HUES48 (cell line): ENCODE results near the gene CIDEC.
"Not testable (repeated sequence)": the region's sequence is repeated elsewhere in the genome, so short reads cannot be mapped to it uniquely, and the experiment has no call there.

Experiments used
- H3K27ac ChIP-seq: one replicate; pipeline ENCODE4 v1.7.0; 2013; ENCODE audit warnings: low read depth, low read length, inconsistent platforms
- H3K27me3 ChIP-seq: 2 replicates; pipeline ENCODE4 v1.6.1; 2013; ENCODE audit warnings: mild to moderate bottlenecking, low read length; ENCODE audit not compliant: control insufficient read depth, insufficient read depth
- H3K36me3 ChIP-seq: 2 replicates; pipeline ENCODE4 v1.6.1; 2013; ENCODE audit warnings: low read length; ENCODE audit not compliant: control insufficient read depth, insufficient read depth
- H3K4me1 ChIP-seq: 2 replicates; pipeline ENCODE4 v1.6.1; 2013; ENCODE audit warnings: mild to moderate bottlenecking, low read length; ENCODE audit not compliant: control insufficient read depth, insufficient read depth
- H3K4me3 ChIP-seq: 2 replicates; pipeline ENCODE4 v1.5.1; 2013; ENCODE audit warnings: mild to moderate bottlenecking, low read depth, low read length
- H3K9ac ChIP-seq: 2 replicates; pipeline ENCODE4 v1.6.1; 2013; ENCODE audit warnings: mild to moderate bottlenecking, low read depth, low read length, moderate library complexity
- H3K9me3 ChIP-seq: 2 replicates; pipeline ENCODE4 v1.6.1; 2013; ENCODE audit warnings: low read length; ENCODE audit not compliant: control insufficient read depth, insufficient read depth

The CIDEC gene

DNA sequence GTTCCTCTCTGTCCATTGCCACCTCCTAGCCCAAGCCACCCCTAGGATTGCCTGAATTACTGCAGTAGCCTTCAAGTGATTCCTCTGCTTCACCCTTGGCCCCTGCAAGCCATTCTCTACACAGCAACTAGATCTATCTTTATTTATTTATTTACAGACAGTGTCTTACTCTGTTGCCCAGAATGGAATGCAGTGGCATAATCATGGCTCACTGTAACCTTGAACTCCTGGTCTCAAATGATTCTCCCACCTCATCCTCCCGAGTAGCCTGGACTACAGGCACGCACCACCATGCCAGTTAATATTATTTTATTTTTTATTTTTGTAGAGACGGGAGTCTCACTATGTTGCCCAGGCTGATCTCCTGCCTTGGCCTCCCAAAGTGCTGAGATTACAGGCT, 8.5 kb upstream of the CIDEC start:
- Histone ChIP-seq H3K27me3 (no peaks in the 10 kb centered on the region; the same call in 1 of the 2 replicates), H3K4me1 (no peaks in the 10 kb centered on the region), H3K9ac (no peak overlapping the region), H3K9me3 (no peaks in the 10 kb centered on the region), H3K36me3 (peaks cover 14% of the 10 kb centered on the region), H3K27ac (no peak overlapping the region), H3K4me3 (no peak overlapping the region)

GRCh38 chr3:9887480-9887879, 7.4 kb upstream of the CIDEC start:
- Histone ChIP-seq H3K9me3 (no peaks in the 10 kb centered on the region), H3K4me3 (no peak overlapping the region), H3K4me1 (no peaks in the 10 kb centered on the region), H3K9ac (no peak overlapping the region), H3K27ac (no peak overlapping the region), H3K27me3 (no peaks in the 10 kb centered on the region; the same call in 1 of the 2 replicates), H3K36me3 (peaks cover 3% of the 10 kb centered on the region)

- Histone ChIP-seq H3K27me3 (no peaks in the 10 kb centered on the region; the same call in 1 of the 2 replicates), H3K9me3 (no peaks in the 10 kb centered on the region), H3K27ac (no peak overlapping the region), H3K36me3 (no peaks in the 10 kb centered on the region), H3K4me3 (no peak overlapping the region), H3K4me1 (no peaks in the 10 kb centered on the region), H3K9ac (no peak overlapping the region)
These were observed 6.3 kb upstream of the CIDEC start for GRCh38 chr3:9886328-9886727.

DNA sequence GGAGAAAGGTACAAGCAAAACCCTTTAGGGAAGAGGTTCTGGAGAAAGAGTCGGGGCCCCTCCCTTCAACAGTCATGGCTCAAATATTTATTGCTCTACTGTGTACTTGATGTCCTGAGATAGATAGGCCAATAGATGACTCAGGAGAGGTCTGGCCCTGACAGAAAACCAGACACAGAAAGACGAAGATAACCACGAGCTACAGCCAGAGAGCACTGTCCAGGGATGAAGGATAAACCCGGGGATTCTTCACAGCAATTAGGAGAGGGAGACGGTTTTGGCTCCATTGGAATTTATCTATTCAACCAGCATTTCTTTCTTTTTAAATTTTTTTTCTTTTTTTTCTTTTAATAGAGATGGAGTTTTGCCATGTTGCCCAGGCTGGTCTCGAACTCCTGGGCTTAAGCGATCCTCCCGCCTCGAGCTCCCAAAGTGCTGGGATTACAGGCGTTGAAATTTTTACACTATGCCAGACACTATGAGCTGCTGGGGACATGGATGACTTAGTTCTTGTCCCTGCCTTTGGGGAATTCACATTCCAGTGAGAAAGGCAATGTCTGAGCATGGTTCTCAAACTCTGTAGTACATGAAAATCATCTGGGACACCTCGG, 4.6 kb upstream of the CIDEC start:
- Histone ChIP-seq H3K36me3 (no peaks in the 10 kb centered on the region), H3K4me1 (no peaks in the 10 kb centered on the region), H3K4me3 (no peak overlapping the region), H3K27ac (no peak overlapping the region), H3K27me3 (no peaks in the 10 kb centered on the region; the same call in 1 of the 2 replicates), H3K9ac (no peak overlapping the region), H3K9me3 (no peaks in the 10 kb centered on the region)

DNA sequence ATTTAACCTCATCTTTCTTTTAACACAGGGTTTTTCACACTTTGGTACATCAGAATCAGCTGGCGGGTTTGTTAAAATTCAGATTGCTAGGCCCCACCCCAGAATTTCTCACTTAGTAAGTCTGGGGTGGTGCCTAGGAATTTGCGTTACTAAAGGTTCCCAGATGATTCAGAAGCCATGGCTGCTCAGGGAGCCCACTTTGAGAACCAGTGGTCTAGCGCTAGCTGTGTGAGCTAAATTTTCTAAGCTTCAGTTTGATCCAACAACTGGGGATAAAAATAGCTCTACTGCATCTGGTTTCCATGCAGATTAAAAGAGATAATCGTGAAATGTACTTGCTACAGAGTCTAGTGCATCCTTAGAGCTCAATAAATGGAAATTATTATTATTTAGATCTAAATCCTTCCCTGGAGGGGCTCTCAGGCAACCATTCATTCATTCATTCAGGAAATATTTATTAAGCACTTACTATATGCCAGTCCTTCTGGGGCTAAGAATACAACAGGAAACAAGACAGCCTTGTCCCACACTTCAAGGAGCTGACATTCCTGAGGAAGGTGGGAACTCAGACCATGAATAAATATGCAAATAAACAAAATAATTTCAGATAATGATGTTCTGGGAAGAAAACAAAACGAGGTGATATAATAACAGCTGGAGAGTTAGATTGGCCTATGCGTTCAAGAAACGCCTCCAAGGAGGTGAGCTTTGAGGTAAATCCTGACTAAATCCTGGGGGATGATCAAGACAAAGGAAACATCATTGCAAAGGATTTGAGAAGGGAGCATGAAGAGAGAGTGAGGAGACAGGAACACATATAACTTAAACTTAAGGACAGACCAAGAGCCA, 3.9 kb upstream of the CIDEC start:
- Histone ChIP-seq H3K27ac (no peak overlapping the region), H3K4me1 (no peaks in the 10 kb centered on the region), H3K36me3 (no peaks in the 10 kb centered on the region), H3K4me3 (no peak overlapping the region), H3K9ac (no peak overlapping the region), H3K27me3 (no peaks in the 10 kb centered on the region; the same call in 1 of the 2 replicates), H3K9me3 (no peaks in the 10 kb centered on the region)

DNA sequence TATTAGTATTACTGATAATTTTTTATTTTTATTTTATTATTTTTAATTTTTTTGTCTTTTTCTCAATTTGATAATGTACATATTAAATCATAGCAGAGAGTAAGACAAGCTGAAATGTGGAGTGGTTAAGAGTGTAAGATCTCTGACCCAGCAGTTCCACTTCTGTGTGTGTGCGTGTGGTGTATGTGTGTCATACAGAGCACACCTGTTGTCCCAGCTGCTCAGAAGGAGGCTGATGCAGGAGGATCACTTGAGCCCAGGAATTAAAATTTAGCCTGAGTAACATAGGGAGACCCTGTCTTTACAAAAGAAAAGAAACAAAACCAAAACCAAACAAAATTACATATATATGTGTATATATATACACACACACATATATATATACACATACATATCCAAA, 1.4 kb upstream of the CIDEC start:
- Histone ChIP-seq H3K27me3 (no peaks in the 10 kb centered on the region), H3K36me3 (no peaks in the 10 kb centered on the region), H3K9me3 (no peaks in the 10 kb centered on the region), H3K27ac (no peak overlapping the region), H3K4me3 (no peak overlapping the region), H3K9ac (no peak overlapping the region), H3K4me1 (no peaks in the 10 kb centered on the region)

GRCh38 chr3:9878700-9879099, 1.4 kb downstream of the CIDEC start:
- no peaks in the 10 kb centered on the region for H3K36me3 ChIP-seq
- no peaks in the 10 kb centered on the region for H3K9me3 ChIP-seq
- H3K4me1 ChIP-seq = no peaks in the 10 kb centered on the region
- H3K9ac ChIP-seq = no peak overlapping the region
- H3K27me3 ChIP-seq = no peaks in the 10 kb centered on the region
- H3K4me3 ChIP-seq = no peak overlapping the region
- no peak overlapping the region for H3K27ac ChIP-seq

DNA sequence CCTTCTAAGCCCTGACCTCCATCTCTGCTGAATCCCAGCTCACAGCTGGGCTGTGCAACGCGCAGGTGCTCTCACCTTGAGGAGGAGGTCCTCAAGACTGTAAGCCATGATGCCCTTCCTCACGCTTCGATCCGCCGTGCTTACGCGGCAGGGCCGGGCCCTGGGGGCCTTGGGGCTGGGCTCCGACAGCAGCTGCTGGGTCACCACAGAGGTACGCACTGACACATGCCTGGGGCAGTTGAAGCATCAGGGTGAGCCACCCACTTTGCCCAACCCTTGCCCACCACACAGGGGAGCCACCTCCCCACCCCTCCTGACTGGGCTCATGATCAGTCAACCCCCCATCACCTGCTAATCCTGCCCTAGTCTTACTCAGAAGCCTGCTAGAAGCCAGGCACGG, 3.1 kb downstream of the CIDEC start:
- no peak overlapping the region for H3K27ac ChIP-seq

DNA sequence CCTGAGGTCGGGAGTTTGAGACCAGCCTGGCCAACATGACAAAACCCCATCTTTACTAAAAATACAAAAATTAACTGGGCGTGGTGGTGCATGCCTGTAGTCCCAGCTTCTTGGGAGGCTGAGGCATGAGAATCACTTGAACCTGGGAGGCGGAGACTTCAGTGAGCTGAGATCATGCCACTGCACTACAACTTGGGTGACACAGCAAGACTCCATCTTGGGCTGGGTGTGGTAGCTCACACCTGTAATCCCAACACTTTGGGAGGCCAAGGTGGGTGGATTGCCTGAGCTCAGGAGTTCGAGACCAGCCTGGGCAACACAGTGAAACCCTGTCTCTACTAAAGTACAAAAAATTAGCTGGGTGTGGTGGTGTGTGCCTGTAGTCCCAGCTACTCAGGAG, 3.8 kb downstream of the CIDEC start:
- not testable (repeated sequence) for H3K9ac ChIP-seq, H3K27me3 ChIP-seq, H3K36me3 ChIP-seq, H3K27ac ChIP-seq, H3K4me1 ChIP-seq, H3K4me3 ChIP-seq, H3K9me3 ChIP-seq

More for the DNA sequence above, 3.1 kb downstream of the CIDEC start:
- no peaks in the 10 kb centered on the region for H3K9me3 ChIP-seq
- H3K9ac ChIP-seq = no peak overlapping the region
- H3K27me3 ChIP-seq = no peaks in the 10 kb centered on the region
- H3K4me1 ChIP-seq = no peaks in the 10 kb centered on the region
- H3K36me3 ChIP-seq = no peaks in the 10 kb centered on the region
- no peak overlapping the region for H3K4me3 ChIP-seq

GRCh38 chr3:9875448-9875847, 4.6 kb downstream of the CIDEC start:
- no peaks in the 10 kb centered on the region for H3K4me1 ChIP-seq
- H3K36me3 ChIP-seq = no peaks in the 10 kb centered on the region
- H3K9me3 ChIP-seq = no peaks in the 10 kb centered on the region
- no peak overlapping the region for H3K27ac ChIP-seq
- no peaks in the 10 kb centered on the region for H3K27me3 ChIP-seq
- H3K4me3 ChIP-seq = no peak overlapping the region
- no peak overlapping the region for H3K9ac ChIP-seq

DNA sequence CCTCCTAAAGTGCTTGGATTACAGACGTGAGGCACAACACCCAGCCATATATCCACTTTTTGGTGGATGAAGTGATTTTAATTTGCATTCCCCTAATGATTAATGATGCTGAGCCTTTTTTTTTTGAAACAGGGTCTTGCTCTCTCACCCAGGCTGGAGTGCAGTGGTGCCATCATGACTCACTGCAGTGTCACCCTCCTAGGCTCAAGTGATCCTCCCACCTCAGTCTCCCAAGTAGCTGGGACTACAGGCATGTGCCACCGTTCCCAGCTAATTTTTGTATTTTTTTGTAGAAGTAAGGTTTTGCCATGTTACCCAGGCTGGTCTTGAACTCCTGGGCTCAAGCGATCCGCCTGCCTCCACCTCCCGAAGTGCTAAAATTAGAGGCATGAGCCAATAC, 8.0 kb downstream of the CIDEC start:
- H3K27ac ChIP-seq = not testable (repeated sequence)

More for the DNA sequence above, 8.0 kb downstream of the CIDEC start:
- not testable (repeated sequence) for H3K9ac ChIP-seq, H3K27me3 ChIP-seq, H3K9me3 ChIP-seq, H3K36me3 ChIP-seq, H3K4me3 ChIP-seq, H3K4me1 ChIP-seq
